Measurements from ENCODE around the gene RAB11A. TPM values are rescaled to one million over a fixed set of nuclear protein-coding genes. Genes with fewer than 3 reads are reported as not detected.

The RAB11A gene
- total RNA-seq, 1 donor from 2014 or later = 234 TPM

DNA sequence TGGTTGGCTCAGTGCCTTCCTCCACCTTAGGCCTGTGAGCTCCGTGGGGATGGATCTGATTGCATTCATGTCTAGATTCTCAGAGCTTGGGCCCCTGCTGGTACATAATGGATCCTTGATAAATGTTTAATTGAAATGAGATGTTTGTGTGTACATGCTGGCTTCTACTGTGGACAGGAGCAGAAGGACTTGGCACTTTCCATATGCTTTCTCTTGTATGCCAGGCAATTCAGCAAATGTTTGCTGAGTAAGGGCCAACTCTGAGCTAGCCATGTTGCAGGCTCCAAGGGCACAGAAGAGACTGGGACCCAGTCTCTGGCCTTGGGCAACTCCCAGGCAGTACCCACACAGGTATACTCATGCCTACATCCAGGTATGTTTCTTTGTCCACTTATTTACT is 67.0 kb downstream of the RAB11A start:
- Mint-ChIP-seq H3K27me3 (peaks cover 3% of the 10 kb centered on the region), H3K4me3 (ENCODE audit: low read depth) (no peak overlapping the region), H3K9me3 (ENCODE audit: low read depth) (no peaks in the 10 kb centered on the region), H3K36me3 (ENCODE audit: insufficient read depth) (no peaks in the 10 kb centered on the region), H3K27ac (no peak overlapping the region), H3K4me1 (ENCODE audit: low read depth) (no peaks in the 10 kb centered on the region)
- DNase-seq (ENCODE audit: low spot score, unreplicated experiment) = no peak
- TF ChIP-seq, protein P1, sequence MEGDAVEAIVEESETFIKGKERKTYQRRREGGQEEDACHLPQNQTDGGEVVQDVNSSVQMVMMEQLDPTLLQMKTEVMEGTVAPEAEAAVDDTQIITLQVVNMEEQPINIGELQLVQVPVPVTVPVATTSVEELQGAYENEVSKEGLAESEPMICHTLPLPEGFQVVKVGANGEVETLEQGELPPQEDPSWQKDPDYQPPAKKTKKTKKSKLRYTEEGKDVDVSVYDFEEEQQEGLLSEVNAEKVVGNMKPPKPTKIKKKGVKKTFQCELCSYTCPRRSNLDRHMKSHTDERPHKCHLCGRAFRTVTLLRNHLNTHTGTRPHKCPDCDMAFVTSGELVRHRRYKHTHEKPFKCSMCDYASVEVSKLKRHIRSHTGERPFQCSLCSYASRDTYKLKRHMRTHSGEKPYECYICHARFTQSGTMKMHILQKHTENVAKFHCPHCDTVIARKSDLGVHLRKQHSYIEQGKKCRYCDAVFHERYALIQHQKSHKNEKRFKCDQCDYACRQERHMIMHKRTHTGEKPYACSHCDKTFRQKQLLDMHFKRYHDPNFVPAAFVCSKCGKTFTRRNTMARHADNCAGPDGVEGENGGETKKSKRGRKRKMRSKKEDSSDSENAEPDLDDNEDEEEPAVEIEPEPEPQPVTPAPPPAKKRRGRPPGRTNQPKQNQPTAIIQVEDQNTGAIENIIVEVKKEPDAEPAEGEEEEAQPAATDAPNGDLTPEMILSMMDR (IDR thresholded peaks at IDR 0.05; ENCODE audit: unreplicated experiment) = no peak

DNA sequence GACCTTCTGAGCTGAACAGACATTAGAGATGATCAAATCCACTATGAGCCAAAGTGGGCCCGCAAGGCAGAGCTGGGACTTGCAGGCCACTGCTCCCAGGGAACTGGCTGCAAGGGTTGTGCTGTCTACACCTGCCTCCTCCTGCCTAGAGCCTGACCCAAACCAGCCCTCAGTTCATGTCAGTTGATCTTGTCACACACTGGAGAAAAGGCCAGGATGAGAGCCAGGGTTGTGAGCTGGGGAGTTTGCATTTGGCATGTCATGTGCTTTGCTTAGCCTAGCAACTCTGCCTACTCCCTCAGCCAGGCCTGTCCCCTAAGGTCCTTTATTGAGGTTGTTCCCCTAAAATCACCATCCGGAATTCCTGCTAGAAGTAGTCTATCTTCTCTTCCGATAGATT is 67.8 kb downstream of the RAB11A start:
- no peak for DNase-seq (ENCODE audit: low spot score, unreplicated experiment)
- Mint-ChIP-seq H3K9me3 (ENCODE audit: low read depth) (no peaks in the 10 kb centered on the region), H3K4me3 (ENCODE audit: low read depth) (no peak overlapping the region), H3K4me1 (ENCODE audit: low read depth) (no peaks in the 10 kb centered on the region), H3K27me3 (peaks cover 4% of the 10 kb centered on the region), H3K27ac (no peak overlapping the region), H3K36me3 (ENCODE audit: insufficient read depth) (no peaks in the 10 kb centered on the region)
- TF ChIP-seq, protein P1 (IDR thresholded peaks at IDR 0.05; ENCODE audit: unreplicated experiment) = no peak

DNA sequence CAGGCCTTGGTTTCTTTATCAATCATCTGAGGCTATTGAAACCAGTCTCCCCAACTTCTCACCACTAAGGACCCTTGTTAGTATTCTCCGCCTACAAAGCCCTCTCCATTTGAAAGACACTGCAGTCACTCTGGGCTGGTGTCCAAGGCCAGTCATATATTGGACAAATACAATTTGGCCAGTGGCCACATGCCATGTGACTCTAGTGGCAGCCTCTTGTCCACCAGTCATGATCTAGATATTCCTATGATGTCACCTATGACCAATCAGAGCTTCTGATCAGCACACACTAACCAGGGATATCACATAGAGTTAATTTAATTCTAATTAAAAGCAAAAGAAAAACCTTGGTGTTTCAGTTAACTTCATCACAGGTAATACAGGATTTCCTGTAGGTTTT is 68.2 kb downstream of the RAB11A start:
- Mint-ChIP-seq H3K4me1 (ENCODE audit: low read depth) (no peaks in the 10 kb centered on the region), H3K27me3 (peaks cover 6% of the 10 kb centered on the region), H3K4me3 (ENCODE audit: low read depth) (no peak overlapping the region), H3K9me3 (ENCODE audit: low read depth) (no peaks in the 10 kb centered on the region), H3K36me3 (ENCODE audit: insufficient read depth) (no peaks in the 10 kb centered on the region), H3K27ac (no peak overlapping the region)
- DNase-seq (ENCODE audit: low spot score, unreplicated experiment) = no peak
- TF ChIP-seq, protein P1 (IDR thresholded peaks at IDR 0.05; ENCODE audit: unreplicated experiment) = no peak

DNA sequence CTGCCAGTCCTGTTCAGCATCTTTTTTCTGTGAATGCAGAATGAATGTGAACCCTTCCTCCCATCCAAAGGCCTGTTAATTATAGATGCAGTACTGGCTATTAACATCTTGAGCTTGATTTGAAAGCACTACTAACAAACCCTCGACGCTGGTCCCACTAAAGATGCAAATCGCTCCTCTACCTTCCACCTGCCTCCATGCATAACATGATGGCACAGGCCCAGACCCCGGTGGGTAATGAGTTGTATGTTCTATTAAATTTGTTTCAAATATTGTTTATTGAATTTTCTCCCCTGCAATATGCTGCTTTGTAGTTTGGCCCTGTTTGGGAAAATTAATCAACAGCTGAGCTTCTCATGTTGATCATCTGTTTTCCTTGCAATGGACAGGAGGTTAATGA is 69.3 kb downstream of the RAB11A start:
- no peak for DNase-seq (ENCODE audit: low spot score, unreplicated experiment)

DNA sequence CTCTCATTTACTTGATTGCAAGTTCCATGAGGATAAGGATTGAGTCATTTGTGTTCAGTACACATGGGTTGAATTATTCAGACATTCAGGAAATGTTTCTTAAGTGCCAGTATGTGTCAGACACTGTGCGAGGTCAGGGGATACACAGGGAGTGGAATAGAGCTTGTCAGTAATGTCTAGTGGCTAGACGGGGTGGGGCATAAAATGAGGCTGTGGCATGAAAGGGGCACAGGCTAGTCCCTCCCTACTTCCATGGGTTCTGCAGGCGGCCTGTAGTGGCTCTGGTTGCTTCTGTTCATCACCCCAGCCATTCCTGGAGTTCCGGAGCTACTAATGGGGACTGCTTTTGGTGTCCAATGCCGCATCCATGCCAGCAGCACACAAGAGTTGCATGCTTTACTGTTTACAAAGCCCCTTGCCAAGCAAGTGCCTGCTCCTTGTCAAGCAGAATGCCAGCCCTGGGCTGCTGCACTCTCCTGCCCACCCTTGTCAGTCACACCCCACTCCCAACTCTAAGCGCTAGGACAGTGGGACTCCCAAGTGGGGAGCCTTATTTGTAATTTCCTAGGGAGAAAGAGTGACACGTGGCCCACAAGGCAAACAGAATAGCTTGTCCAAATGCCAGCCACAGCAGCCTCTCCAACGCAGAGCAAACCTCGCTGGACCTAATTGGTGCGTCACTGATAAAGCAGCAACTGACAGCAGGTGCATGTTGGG is 70.8 kb downstream of the RAB11A start:
- no peaks in the 10 kb centered on the region for H3K4me1 Mint-ChIP-seq (ENCODE audit: low read depth)
- peaks cover 6% of the 10 kb centered on the region for H3K27me3 Mint-ChIP-seq
- TF ChIP-seq, protein P1 (IDR thresholded peaks at IDR 0.05; ENCODE audit: unreplicated experiment) = no peak
- no peak for DNase-seq (ENCODE audit: low spot score, unreplicated experiment)
- H3K4me3 Mint-ChIP-seq (ENCODE audit: low read depth) = no peak overlapping the region
- no peaks in the 10 kb centered on the region for H3K36me3 Mint-ChIP-seq (ENCODE audit: insufficient read depth)
- H3K27ac Mint-ChIP-seq = no peak overlapping the region
- no peaks in the 10 kb centered on the region for H3K9me3 Mint-ChIP-seq (ENCODE audit: low read depth)

More for the DNA sequence above, 69.3 kb downstream of the RAB11A start:
- Mint-ChIP-seq H3K27ac (no peak overlapping the region), H3K9me3 (ENCODE audit: low read depth) (no peaks in the 10 kb centered on the region), H3K4me1 (ENCODE audit: low read depth) (no peaks in the 10 kb centered on the region), H3K36me3 (ENCODE audit: insufficient read depth) (no peaks in the 10 kb centered on the region), H3K27me3 (peaks cover 6% of the 10 kb centered on the region), H3K4me3 (ENCODE audit: low read depth) (no peak overlapping the region)
- TF ChIP-seq, protein P1 (IDR thresholded peaks at IDR 0.05; ENCODE audit: unreplicated experiment) = no peak

All from progenitor cell of endocrine pancreas (in vitro differentiated cells).